ENCODE data around the gene RNF130.

RNF130 gene, protein sequence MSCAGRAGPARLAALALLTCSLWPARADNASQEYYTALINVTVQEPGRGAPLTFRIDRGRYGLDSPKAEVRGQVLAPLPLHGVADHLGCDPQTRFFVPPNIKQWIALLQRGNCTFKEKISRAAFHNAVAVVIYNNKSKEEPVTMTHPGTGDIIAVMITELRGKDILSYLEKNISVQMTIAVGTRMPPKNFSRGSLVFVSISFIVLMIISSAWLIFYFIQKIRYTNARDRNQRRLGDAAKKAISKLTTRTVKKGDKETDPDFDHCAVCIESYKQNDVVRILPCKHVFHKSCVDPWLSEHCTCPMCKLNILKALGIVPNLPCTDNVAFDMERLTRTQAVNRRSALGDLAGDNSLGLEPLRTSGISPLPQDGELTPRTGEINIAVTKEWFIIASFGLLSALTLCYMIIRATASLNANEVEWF

DNA sequence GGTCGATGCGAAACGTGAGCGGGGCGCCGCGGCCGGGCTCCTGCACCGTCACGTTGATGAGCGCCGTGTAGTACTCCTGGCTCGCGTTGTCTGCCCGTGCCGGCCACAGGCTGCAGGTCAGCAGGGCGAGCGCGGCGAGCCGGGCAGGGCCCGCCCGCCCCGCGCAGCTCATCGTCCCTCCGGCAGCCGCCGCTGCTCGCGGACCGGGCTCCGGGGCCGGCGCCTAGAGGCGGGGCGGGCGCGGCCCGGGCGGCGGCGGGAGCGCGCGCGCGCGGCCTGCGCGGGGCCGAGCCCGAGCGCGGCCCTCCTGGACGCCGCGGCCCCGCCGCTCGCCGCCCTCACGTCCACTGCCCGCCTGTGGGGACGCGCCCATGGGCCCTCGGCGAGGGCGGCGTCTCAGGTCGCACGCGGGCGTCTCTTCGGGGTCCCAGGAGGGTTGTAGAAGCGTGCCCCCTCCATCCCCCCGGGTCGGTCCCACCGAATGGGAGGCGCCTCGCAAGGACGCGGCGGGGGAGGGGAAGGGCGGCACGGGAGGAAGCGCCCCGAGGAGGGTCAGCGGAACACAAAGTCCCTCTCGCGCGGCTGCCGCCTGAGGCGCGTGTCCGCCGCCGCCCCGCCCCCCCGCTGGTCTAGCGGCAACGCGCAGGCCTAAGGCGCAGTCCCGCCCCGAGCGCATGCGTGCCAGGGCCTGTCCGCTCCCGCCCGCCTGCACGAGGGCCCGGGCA is at the start of gene RNF130:
Gene RNF130 (minus strand): TSS at position 229 of the 725 bp plus-strand sequence. CDS start 57 bp downstream, at position 172.
- no peak for FAIRE-seq

DNA sequence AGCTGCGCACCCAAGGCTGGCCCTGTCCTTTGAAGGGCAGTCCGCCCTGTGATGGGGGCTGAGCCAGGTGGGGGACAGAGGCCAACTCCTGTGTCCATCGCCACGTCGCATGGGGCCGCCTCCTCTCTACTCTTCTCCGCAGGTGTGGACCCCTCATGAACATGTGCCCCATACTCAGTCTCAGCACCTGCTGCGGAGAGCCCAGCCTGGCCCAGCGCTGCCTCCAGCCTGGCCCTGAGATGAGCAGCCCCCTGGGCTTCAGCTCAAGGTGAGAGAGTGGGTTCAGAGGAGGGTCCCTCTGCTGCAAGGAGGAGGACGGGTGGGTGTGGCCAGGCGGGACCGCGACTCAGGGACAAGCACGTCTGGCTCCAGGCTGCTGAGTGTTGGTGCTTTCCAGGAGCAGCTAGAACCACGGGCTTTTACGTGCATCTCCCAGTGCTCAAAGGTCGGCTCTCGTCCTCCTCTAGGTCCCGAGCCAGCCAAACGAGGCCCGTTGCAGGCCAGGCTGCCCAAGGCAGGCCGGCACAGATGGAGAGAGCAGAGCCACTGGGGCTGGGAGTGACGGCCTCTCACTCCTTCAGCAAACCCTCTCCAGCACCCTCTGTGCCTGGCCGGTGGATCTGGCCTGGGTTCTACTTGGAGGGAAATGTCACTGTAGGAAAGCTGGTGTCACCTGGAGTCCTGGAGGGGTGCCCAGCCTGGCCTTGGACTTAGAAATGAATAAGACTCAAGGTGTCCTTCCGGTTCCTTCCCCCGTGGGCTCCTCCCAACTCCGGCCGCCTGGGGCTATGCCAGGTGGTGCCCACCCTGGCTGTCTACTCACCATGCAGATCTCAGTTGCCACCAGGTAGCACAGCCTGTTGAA is 48.9 kb upstream of the RNF130 start:
- FAIRE-seq: no peak

DNA sequence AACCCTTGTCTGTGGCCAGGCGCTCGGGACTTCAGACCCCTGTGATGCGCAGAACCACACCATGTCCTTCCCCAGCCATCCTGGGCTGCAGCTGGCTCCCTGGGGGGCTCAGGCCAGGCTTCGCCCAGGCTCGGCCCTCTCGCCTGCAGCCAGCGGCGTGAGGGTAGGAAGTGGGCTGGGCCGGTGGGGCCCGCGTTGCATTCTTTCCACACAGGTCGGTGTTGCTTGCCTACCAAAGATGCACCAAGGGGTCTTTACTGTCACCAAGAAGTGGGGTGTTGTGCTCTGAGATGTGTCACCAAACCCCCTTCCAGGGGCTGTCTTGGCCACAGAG is 48.3 kb upstream of the RNF130 start:
- no peak for FAIRE-seq

DNA sequence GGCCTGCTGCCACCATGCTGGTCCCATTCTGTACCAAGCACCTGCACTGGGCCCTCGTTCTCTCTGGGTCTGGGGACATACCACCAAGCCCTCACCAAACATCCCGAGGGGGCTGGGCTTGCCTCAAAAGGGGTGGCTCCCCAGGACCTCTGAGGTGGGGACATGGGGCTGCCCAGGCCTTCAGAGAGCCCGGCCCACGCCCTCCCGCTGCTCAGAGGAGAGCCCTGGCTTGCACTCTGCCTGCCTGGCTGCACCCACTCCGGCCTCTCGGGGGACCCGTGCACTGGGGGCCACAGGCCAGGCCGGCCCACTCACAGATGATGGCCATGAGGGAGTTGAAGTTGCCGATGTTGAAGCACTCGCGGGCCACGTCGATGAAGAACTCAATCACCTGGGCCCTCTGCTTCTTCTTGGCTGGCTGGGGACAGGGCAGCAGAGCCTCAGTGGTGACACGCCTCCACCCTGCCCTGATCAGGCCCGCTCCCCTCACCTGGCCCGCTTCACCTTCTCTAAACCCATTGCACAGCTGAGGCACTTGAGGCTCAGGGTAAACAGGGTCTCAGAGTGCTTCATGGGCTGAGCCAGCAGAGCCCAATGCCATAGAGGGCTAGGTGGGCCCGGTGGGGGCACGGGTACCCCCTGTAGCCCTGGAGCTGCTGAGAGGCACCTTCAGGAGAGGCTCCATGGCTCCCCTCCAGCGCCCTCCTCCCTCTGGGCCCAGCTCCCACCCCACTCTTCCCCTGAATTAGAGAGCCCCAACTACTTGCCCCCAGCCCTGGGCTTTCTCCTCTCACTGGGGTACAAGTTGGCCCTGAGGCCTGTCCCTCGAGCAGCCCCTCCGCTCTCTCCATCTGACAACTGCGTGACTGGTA is 47.7 kb upstream of the RNF130 start:
- FAIRE-seq: no peak

DNA sequence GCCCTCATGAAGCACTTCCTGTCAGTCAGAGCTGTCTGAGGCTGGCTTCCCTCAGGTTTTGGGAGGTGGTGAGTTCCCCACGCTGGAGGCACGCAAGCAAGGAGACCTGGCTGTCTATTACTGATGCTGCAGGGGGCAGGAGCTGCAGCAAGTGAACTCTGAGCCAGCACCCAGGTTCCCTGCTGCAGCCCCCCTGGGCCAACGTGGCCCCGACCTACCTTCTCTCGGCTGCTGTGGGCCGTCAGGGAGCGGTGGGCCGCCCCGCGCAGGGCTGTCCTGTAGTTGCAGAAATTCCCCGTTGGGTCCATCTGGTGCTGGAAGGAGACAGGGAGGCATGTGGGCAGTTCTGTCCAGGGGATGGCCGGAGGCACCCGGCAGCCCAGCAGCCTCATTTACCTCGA is 46.8 kb upstream of the RNF130 start:
- no peak for FAIRE-seq

DNA sequence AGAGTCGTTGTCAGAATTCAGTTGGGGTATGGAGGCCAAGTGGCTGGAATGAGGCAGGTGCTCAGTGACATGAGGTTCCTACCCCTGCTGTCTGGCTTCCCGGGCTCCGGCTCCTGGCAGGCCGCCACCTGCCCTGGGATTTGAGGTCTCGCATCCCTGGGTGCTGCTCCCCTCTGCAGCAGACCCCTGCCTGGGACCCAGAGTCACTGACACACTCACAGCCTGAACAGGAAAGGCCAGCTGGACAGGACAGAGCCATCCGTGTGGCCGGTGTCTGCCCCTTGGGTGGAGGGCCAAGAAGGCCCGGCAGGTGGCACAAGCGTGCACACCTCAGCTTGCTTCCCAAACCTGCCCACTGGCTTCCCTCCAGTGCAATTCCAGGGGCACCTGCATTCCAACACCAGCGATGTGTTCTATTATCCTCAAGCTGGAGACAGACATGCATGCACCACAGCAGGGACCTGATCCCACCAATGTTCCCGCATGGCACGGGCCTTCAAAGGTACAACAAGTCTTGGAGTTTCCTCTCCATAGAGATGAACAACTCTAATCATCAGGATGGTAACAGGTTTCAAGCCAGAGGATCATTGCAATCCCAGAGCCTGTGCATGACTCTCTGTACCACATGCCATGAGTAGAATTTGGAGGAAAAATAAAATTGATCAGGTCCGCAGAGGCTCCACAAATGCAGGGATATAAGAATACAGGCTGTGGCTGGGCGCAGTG is 45.6 kb upstream of the RNF130 start:
- no peak for FAIRE-seq

DNA sequence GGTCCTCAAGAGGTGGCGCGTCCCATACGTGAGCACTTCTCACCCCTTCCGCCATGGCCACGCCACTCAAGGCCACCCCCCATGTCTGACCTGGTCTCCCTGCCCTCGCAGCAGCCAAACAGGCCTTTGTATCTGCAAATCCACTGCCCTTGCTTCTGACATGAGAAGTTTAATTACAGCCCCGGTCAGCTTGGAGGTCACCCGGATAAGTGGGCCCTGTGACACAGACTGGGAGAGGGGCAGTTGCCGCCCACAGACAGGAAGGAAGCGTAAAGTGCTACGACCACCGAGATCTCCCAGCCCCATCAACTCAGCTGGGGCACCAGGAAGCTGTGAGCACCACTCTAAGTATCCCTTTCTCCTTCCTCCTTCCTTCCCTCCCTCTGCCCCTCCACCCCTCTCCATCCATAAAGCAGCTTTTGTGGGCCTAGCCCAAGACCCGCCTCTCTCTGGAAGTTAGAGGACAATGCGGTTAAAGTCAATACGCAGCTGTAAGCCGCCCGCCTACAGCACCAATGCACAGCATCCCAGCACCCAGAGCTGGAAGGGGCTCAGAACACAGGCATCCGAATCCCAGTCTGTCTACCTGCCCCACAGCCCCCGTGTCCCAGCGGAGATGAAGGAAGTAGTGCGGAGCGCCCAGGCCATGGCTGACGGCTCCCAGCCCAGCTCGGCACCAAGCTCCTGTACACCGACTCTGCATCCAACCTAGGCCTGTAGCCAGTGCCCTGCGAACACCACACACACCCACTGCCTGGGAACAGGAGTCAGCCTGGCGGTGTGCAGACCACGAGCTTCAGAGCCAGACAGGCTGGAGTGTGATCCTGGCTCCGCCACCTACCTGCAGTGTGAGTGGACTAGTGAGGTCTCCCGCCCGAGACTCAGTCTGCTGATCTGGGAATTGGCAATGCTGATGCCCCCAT is 44.8 kb upstream of the RNF130 start:
- FAIRE-seq: no peak

DNA sequence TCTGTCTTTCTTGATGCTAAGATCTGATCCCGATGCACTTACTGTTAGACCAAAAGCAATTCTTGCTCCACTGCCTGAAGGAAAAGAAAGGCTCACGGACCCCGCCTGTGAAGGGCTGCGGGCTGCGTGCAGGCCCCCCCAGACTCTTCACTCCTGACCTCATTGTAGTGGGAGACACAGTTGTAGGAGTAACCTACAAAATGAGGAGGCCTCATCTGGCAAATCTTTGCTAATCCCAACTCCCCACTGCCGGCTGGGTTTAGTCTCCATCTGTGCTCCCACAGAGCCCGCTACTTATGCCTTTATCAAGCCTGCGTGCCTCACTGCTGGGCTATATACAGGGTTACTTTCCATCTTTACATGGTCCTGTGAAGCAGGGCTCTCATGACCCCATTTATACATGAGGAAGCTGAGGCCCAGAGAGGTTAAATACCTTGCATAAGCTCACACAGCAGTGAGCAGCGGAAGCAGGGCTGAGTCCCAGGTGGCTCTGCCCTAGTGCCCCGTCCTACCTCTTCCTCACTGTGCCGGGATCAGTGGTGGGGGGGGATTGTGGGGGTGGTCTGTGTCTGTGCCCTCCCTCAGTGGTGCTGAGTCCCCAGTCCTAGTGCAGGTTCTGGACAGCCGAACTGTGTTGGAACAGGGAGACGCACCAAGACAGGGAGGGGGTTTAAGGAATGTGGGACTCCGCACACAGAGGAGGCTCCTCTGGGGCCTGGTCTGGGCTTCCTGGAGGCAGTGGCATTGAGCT is 43.9 kb upstream of the RNF130 start:
- no peak for FAIRE-seq

DNA sequence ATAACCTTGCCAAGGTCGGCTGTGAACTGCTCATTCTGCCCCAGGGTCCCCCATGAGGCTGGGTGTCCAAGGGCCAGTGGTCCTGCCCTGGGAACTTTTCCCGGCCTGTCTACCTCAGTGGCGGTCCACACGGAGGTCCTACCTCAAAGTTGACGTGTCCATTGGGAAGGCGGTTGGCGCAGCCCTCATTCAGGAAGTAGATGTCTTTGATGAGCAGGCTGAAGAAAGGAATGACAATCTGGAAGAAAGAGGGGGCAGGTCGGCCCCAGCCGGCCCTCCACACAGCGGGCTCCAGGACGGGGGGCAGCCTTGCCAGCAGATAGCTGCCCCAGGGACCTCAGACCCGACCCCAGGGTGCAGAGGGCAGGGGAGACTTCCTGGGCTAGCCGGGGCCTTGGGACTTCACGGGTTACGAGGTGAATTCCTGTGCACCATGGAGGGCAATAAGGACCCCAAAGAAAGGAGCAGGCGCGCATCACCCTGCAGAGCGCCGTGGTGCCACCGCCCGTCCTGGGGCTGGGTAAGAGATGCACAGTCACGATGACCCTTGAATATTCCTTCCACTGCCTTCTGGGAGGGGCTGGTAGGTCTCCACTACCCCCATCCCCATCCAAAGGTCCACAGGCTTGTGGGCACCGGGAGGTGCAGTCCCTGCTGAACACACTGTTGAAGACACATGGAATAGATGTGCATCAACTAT is 42.9 kb upstream of the RNF130 start:
- FAIRE-seq: no peak

DNA sequence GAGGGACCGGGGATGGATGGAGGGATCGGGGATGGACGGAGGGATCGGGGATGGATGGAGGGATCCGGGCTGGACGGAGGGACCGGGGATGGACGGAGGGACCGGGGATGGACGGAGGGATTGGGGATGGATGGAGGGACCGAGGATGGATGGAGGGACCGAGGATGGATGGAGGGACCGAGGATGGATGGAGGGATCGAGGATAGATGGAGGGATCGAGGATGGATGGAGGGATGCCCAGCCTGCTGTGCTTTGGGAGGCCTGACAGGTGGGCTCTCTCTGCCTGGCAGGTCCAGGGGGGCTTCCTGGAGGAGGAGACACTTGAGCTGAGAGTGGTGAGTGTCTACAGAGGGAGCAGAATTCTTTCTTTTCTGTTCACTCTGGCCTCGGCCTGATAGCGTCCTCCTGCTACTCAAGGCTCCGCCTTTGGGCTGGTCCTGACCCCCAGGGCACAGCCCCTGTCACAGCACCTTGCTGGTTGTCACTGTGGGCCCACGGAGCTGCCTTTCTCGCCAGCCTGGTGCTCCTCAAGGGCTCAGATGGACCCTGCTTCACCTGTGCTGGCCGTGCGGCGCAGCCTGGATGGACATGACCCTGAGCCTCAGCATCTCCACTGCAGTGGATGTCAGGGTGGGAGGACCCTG is 42.2 kb upstream of the RNF130 start:
- no peak for FAIRE-seq

DNA sequence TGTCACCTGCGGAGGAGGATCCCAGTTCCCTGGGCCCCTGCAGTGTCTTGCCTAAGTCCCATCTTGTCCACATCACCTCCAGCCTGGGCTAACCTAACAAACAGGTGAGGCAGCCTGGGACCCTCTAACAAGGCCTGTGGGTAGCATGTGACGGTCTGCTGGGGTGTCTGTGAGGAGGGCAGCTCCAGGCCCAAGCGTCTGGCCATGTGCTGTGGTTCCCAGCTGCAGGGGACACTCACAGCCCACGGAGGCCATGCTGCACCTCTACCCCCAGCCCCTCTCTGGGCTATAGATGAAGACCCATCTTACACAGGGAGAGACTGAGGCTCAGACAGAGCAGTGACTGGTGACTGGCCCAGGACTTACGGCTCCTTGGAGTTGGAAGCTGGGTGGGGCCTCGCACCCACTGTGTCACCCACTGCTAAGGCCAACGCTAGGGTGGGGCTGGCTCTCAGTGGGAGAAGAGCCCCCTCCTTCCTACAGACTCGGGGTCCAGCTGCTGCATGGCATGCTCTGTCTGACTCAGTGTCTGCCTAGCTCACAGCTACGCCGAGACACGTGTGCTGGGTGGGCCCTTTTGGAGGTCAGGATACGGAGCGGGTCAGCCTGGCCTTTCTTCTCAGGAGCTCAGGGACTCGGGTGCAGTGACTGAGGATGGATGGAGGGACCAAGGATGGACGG is 40.8 kb upstream of the RNF130 start:
- no peak for FAIRE-seq

DNA sequence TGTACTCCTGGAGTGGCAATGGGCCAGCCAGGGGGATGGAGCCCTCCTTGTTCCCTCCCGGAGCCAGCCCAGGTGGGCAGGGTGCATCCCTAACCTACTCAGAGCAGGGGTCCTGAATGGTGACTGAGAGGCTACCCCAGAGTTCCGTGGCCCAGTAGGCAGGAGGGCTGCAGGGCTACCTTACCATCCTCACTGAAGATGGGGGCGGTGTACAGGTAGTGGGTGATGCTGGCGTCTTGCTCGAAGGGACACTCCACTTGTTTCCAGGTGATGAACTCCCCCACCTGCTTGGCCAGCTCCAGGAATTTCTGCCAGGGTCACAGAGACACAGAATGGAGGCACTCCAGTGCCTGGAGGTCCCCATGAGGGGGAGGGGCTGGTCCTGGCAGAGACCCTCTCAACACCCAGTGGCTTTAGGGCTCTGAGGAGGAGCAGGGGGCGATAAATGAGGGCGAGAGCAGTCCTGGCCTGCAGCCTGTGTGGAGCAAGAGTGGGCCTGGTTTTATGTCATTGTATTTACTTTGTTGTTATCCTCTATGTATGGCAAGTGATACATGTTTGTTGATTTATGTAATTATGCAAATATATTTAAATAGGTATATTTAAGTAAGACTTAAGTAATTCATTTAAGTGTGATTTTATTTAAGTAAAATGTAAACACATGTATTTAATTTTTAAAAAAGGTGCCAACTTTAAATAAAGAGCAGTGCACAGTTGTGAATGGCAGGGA is 39.9 kb upstream of the RNF130 start:
- no peak for FAIRE-seq

DNA sequence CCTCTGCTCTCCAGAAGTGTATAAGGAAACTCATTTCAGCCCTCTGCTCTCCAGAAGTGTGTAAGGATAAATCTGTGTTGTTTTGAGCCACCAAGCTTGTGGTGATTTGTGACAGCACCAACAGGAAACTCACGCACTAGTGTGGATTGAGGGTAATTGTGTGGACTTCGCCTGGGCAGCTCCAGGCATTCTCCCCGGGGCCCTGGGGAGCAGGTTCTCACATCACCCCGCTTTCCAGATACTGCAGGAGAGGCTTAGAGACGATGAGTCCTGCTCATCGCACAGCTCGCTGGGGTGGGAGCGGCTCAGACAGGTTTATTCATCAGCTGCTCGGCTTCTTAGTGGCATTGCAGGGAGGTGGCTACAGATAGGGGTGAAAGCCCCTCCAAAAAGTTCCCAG is 38.4 kb upstream of the RNF130 start:
- no peak for FAIRE-seq

DNA sequence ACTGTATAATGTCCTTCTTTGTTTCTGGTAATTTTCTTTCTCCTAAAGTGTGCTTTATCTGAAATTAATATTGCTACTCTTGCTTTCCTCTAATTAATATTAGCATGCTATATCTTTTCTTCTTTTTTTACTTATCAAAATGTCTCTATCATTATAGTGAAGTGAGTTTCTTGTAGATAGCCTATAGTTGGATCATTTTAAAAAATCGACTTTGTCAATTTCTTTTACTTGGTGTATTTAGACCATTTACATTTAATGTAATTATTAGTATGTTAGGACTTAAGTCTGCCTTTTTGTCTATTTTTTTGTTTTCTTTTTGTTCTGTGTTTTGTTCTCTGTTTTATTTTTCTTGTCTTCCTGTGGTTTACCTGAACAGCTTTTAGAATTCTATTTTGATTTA is 35.4 kb upstream of the RNF130 start:
- FAIRE-seq: peak; percentile 46

DNA sequence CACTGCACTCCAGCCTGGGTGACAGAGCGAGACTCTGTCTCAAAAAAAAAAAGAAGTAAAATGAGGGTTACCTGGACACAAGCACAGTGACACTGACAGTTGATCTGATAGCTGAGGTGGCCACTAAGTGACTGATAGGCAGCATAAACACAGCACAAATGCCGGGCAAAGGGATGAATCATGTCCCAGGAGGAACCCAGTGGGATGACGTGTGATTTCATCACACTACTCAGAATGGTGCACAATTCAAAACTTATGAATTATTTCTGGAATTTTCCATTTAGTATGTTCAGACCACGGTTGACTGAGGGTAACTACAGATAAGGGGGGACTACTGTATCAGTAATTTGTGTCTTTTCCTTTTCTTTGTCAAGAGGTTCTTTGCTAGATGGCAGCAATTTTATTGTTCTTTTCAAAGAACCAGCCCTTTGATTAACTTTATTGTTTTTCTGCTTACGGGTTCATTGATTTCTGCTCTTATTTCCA is 34.3 kb upstream of the RNF130 start:
- no peak for FAIRE-seq

DNA sequence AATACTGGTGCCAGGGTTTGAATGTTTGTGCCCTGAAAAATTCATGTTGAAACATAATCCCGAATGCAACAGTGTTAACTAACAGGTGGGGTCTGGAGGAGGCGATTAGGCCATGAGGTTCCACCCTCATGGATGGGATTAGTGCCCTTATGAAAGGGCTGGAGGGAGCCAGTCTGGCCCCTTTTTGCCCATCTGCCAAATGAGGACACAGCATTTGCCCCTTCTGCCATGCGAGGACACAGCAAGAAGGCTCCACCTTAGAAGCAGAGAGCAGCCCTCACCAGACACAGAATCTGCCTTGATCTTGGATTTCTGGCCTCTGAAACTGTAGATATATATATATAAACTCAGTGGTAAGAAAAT is 32.6 kb upstream of the RNF130 start:
- FAIRE-seq: no peak

DNA sequence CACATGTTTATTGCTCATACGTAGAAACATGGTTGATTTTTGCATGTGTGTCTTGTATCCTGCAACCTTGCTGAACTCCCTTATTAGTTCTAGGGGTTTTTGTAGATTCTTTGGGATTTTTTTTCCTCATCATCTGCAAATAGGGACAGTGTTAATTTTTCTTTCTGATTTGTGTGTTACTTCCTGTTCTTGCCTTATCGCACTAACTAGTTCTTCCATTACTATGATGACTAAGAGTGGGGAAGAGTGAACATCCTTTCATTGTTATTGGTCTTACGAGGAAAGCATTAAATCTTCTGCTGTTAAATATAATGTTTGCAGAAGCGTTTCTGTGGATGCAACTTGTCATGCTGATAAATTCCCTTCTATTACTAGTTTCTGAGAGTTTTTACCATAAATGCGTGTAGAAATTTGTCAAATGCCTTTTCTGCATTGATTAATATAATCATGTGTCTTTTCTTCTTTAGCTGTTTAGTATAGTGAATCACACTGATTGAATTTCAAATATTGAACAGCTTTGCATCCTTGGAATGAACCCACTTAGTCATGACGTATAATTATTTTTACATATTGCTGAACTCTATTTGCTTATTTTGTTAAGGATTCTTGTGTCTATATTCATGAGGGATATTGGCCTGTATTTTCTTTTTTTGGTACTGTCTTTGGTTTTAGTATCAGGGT is 32.1 kb upstream of the RNF130 start:
- no peak for FAIRE-seq

All from TTC549 (cell line).